ENCODE results near the gene ZNF500.

The ZNF500 gene

GRCh38 chr16:4766875-4767628, at the start of gene ZNF500:
ZNF500 (minus strand) TSS chr16:4767162; CDS start chr16:4765978, 1,184 bp downstream.
- peak; percentile 98 for DNase-seq

GRCh38 chr16:4814542-4815173, 47.7 kb upstream of the ZNF500 start:
- no peak for DNase-seq

- DNase-seq = no peak
Measured at GRCh38 chr16:4814046-4814445, 47.1 kb upstream of the ZNF500 start.

- no peak for DNase-seq
Measured at GRCh38 chr16:4813251-4814003, 46.5 kb upstream of the ZNF500 start.

DNA sequence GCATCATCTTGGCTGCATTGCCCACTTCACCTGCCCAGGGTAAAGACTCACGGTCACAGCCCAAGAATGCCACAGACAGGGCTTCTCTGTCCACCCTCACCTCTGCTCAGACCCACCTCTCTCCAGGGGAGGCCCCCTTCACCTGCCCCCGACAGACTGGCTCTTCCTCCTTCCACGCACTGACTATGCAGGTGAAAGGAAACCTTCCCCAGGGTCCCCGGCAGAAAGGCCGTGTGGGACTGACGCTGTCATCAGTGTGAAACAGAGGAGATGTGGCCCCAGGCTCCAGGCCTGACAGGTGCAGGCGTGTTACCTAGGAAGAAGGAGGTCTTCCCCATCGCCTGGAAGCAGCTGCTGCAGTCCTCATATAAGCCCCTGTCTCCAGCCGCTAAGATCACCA, 44.8 kb upstream of the ZNF500 start:
- no peak for DNase-seq

- no peak for DNase-seq
Measured at GRCh38 chr16:4811242-4811641, 44.3 kb upstream of the ZNF500 start.

- DNase-seq = no peak
Measured at GRCh38 chr16:4806280-4806679, 39.3 kb upstream of the ZNF500 start.

DNA sequence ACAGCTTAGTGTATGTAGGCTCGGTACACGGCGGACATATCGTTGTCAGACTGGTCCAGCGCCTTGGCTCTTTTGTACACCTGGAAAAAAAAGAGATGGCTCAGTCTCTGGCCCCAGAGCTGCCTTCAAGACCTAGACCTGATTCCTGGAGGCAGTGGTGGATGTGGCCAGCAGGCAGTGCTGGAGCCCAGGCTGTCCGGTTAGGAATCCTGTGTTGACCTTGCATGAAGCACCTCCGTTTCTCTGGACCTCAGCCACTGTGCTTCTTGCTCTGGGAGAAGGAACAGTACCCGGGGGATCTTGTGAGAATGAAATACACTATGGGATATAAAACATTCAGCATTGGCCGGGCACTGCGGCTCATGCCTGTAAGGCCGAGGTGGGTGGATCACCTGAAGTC, 38.3 kb upstream of the ZNF500 start:
- DNase-seq = no peak

DNA sequence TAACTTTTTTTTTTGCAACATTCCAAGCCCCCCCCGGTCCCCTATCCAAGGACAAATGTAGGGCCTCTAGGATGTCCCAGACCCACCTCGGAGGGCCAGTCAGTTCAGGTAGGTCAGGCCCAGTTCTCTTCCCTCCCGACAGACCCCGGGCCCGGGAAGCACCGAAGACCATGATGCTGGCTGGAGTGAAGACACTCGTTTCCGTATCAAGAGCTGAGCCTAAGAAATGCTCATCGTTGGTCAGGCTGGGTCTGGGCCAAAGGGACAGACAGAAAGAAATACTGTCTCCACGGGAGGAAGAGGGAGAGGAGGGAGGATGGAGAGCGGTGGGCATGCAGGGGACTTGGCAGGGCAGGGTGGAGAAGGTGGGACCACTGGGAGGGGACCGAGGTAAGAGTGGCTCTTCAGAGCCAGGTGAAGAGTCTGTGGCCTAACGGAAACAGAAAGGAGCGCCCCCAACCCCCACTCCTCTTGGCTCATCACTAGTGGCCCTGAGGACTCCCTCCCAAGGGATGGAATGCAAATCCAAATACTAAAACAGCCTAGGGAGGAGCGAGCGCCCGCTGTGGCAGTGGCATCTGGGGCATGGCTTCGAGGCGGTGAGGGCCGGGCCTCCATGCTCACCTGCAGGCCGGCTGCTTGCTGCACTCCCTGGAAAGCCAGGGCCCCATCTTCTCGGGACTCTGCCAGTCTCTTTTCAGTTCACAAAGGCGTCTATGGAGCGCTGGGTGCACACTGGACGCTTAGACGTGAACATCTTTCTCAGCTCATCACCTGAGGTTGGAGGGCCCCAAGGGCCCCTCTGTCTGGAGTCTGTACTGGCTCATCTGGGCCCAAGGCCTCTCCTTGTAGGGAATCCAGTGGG, 37.2 kb upstream of the ZNF500 start:
- no peak for DNase-seq

DNA sequence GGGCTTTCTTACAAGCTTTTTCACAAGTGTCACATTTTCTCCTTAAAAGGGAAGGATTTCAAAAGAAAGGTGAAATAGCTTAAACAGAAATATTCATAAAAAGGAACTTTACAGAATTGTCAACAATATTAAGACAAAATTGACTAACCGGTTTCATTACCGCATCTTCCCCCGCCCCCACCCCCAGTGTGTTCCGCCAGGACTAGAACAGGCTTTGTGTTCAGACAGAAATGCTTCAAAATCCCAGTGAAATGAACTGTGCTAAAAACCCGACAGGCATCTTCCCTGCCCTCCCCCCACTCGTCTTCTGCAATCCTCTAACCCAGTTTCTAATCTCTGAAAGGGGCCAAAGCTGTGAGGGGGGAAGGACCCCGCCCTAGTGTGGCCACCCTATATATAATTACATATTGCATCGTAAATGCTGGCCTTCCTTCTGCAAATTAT, 36.5 kb upstream of the ZNF500 start:
- DNase-seq = no peak

DNA sequence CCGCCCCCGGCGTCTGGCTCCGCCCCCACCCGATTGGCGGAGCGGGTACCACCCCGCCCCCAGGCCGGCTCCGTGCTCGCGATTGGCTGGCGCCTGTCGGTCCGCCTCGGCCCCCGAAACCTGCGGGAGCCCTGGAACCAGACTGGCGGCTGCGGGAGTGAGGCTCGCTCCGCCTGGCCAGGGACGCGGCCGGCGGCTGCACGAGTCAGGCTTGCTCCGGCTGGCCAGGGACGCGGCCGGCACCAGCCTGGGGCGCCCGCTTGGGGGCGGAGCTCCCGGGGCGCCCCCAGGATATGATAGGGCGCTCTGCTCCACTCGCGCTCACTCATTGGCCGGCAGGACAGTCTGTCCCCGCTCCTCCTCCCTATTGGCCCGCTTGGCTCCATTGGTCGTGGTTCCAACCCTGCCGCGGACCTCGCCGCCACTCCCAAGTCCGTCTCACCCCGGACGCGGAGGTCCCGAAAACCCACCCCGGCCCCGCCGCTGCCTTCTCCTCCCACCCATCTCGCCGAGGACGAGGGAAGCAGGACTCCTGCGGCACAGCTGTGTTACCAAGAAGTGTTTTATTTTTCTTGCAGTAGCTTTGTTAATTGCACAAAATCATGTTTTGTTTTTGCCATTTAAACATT, 35.8 kb upstream of the ZNF500 start:
- DNase-seq = peak; percentile 89

GRCh38 chr16:4801962-4802658, 35.1 kb upstream of the ZNF500 start, which contains the start of gene ROGDI:
ROGDI (minus strand) TSS chr16:4802633; CDS start chr16:4802571, 62 bp downstream.
- DNase-seq = peak; percentile 71

GRCh38 chr16:4801051-4801961, 34.3 kb upstream of the ZNF500 start:
- DNase-seq = no peak

GRCh38 chr16:4800290-4801041, 33.5 kb upstream of the ZNF500 start:
- DNase-seq = no peak

DNA sequence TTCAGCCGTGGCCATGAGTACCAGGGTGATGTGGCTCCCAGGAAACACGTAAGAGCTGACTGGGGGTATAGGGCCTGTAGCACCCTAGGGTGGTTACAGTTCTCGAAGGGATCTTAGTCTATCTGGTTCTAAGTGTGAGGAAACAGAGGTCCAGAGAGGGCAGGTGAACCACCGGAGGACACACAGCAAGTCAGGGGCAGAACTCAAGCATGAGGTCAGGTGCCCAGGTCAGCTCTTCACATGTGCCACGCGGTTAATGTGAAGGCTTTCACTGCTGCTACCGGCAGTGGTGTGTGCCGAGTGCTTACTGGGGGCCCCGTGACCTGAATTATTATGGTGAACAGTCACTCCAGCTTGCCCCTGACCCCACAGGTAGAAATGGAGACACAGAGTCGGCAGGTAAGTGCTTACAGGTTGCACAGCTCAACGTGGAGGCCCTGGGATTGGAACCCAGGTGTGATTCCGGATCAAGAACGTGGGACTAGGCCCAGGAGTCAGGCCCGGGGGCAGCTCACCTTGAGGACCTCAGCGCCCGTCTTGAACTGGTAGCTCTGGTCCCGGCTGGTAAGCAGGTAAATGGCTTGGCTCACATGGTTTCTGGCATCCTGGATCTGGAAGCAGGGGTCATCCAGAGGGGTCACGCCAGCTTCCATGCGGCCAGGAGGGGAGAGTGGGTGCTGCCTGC, 32.4 kb upstream of the ZNF500 start:
- DNase-seq = no peak

DNA sequence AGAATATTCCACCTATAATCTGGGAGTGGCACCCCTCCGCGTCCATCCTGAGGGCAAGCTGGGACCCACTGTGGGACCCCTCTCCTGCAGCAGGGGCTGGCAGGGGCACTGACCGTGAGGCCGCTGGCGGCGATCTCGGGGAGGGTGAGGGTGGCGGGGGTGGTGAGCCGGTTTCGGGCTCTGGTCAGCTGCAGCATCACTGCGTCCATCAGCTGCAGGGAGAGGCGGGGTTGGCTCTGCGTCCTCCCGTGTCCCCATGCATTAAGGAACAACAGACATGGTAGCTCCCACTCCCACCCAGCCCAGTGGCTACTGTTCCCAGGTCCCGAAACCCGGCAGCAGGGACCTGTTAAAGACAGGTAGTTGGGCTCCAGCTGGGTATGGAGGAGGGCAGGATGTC, 31.5 kb upstream of the ZNF500 start:
- no peak for DNase-seq

- no peak for DNase-seq
Measured at GRCh38 chr16:4797805-4798252, 30.9 kb upstream of the ZNF500 start.

DNA sequence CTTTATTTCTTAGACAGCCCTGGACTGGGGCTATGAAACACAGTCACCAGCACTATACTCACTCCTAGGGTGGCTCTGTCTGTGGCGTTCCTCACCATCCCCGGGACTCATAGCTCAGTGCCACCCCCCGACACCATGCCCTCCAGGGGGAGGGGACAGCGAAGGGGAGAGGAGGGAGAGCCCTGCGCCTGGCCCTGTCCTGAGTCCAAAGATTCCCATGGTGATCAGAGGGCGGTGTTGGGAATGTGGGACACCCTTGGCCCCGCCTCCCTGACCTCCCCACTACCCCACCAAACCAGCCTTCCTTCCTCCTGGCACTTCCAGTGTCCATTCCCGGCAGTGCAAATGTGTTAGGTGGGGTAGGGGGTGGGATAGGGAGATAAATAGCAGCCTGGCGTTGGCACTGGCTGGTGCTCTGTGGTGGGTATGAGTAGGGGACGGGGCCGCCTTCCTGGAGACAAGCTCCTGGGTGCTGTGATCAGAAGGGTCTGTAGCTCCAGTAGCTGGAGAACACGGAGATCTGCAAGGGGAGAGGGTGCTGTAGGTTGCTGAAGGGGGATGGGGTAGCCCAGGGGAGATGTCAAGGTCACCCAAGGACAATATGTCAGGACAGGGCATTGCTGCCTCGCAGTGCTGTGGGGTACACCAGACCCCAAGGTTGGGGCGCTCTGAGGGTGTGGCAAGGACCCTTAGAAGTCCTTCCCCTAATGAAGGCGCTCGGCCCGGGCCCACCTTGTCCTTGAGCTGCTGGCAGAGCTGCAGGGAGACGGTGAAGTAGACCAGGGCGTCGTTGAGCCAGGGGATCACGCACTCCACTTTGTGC, 30.2 kb upstream of the ZNF500 start:
- DNase-seq = no peak

All from stimulated activated CD4-positive, alpha-beta T cell treated with anti-CD3 and anti-CD28 coated beads, Interleukin-12 subunit alpha, Interleukin-12 subunit beta, amount 100 ng/mL, for 4 hours (primary cell).